HEK293T (cell line): ENCODE measurements around the gene ETF1.

Experiments
- BHLHE40 ChIP-seq: fragments of 450-650 bp; IDR thresholded peaks from 2 replicates; pipeline ENCODE4 v1.6.1; 2016; ENCODE audit warnings: mild to moderate bottlenecking, moderate library complexity, borderline replicate concordance
- FOXM1 ChIP-seq: fragments of 450-650 bp; IDR thresholded peaks from 2 replicates; pipeline ENCODE4 v1.6.1; 2017; ENCODE audit warnings: mild to moderate bottlenecking, borderline replicate concordance
- L3MBTL2 ChIP-seq: fragments of 450-650 bp; conservative IDR thresholded peaks from 2 replicates; pipeline ENCODE4 v1.6.1; 2016; ENCODE audit warnings: mild to moderate bottlenecking
- NFRKB ChIP-seq: fragments of 450-650 bp; IDR thresholded peaks from 2 replicates; pipeline ENCODE4 v1.6.1; 2016; ENCODE audit warnings: mild to moderate bottlenecking, moderate library complexity
- SP1 ChIP-seq: fragments of 450-650 bp; IDR thresholded peaks from 2 replicates; pipeline ENCODE4 v1.6.1; 2017
- SUZ12 ChIP-seq: fragments of 450-650 bp; IDR thresholded peaks from 2 replicates; pipeline ENCODE4 v1.6.1; 2016; ENCODE audit warnings: mild to moderate bottlenecking
- TARDBP ChIP-seq: fragments of 450-650 bp; IDR thresholded peaks from 2 replicates; pipeline ENCODE4 v1.6.1; 2016
- TF ChIP-seq, protein P1 (sequence below): fragments of 450-650 bp; IDR thresholded peaks from 2 replicates; pipeline ENCODE4 v1.6.1; 2016

DNA sequence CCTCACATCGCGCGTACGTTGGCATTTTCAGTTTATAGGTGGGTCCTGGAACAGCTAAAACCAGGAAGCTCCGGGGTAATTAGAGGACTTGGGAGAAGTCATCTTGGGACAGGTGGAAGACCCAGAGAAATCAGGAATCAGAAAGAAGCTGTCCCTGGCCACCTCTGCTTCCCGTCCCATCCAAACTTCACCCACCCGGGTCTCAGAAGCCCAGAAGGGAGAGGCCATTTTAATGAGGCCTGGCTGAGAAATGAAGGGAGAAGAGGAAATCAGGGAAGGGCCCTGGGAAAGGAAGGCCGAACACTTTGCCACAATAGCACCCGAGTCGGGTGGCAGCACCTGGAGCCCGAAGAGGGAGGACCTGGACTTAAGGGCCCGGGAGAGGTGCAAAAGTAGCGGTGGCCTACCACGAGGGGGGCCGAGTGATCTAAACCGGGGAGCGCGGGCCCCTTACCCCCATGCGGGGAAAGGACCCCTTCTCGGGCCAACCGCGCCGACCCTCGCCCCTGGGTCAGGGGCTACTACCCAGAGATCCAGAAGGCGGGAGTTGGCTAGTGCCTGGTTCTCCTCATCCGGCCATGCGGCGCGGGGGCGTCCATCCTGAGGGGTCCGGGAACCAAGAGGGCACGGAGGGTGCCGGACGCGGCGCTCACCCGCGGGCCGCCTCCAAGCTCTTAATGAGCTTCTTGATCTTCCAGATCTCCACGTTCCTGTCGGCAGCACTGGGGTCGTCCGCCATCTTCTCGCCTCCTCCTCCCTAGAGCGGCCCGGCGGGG, 668 bp downstream of the ETF1 start:
- TF ChIP-seq SP1 (no peak), SUZ12 (no peak), FOXM1 (no peak), NFRKB (no peak), BHLHE40 (no peak), L3MBTL2 (no peak), TARDBP (no peak)
- TF ChIP-seq, protein P1, sequence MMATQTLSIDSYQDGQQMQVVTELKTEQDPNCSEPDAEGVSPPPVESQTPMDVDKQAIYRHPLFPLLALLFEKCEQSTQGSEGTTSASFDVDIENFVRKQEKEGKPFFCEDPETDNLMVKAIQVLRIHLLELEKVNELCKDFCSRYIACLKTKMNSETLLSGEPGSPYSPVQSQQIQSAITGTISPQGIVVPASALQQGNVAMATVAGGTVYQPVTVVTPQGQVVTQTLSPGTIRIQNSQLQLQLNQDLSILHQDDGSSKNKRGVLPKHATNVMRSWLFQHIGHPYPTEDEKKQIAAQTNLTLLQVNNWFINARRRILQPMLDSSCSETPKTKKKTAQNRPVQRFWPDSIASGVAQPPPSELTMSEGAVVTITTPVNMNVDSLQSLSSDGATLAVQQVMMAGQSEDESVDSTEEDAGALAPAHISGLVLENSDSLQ, result no peak
